NCI-H187 treated with DMSO at 0.1 percent for 48 hours (cell line): ENCODE results near the gene CPNE7.
"Not testable (repeated sequence)": the region's sequence is repeated elsewhere in the genome, so short reads cannot be mapped to it uniquely, and the experiment has no call there.

ENCODE experiments used
- DNase-seq: peaks from one replicate; lab custom pipeline; 2025; lab: John Stamatoyannopoulos, UW

Gene CPNE7

DNA sequence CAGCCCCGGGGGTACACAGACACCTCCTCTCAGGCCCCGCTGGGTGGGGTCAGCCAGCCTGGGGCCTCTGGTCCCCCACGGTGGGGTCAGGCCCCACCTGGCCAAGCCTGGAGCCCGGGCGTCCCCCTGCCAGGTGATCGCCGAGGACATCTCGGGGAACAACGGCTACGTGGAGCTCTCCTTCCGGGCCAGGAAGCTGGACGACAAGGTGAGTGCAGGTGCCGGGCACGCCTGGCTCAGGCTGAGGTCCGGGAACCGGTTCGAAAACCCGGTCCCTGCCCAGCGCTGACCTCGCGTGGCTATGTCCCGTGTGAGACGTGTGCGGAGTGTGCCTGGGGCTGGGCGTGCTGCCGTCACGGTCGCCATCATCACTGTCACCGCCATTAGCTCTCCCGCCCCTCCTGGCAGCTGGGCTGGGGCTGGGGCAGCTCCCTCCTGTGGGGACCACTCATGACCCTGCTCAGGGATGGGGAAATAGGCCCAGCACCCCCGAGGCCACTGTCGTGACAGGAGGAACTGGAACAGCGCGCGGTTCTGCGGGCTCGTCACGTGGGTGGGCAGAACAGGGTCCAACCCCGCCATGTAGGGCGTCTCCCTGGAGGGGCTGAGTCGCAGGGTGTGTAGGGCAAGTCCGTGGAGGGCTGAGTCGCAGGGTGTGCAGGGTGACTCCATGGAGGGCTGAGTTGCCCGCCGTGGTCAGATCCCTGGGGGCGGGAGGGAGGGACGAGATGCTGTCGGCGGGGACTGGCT, 8.5 kb downstream of the CPNE7 start:
- no peak for DNase-seq

DNA sequence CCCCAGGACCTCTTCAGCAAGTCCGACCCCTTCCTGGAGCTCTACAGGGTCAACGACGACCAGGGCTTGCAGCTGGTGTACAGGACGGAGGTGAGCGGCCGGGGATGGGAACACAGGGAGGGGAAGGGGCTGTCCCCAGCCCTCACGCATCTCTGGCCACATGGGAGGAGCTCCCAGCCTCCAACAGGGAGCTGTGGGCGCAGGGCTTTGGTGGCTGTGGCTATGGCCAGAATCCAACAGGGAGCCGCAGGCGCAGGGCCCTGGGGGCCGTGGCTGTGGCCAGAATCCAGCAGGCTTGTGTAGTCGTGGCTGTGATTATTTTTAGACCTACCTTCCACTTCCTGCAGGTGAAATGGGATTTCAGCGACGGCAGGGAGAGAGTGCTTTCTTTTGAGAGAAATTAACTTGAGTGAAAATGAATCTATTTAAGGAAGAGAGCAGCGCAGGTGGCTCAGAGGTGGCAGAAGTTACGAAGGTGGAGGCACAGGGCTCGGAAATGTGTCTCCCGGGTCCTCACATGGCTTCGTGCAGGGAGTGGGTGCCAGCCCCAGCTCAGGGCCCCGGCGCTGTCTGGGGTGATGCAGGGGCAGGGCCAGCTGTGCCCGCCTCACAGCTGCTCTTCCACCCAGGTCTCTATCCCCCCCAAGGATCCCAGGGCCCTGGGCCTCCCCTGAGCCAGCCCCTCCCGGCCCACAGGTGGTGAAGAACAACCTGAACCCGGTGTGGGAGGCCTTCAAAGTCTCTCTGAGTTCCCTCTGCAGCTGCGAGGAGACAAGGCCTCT, 9.4 kb downstream of the CPNE7 start:
- DNase-seq, result no peak

DNA sequence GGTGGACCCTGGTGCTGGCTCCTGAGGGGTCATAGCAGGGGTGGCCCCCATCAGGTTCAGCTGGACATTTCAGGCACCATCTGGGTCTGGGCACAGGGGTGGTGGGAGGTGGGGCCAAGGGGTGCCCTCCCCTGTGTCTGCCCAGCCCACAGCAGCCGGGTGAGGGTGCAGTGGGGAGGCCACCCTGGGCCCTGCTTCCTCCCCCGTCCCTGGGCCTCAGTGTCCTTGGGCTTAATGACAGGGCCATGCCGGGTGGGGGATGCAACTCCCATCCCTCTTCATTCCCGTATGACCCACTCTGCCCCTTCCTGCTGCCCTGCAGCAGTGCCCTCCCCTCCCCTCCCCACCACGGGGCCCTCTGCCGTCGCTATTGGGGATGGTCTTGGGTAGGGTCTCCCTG, 10.7 kb downstream of the CPNE7 start:
- DNase-seq, result no peak

DNA sequence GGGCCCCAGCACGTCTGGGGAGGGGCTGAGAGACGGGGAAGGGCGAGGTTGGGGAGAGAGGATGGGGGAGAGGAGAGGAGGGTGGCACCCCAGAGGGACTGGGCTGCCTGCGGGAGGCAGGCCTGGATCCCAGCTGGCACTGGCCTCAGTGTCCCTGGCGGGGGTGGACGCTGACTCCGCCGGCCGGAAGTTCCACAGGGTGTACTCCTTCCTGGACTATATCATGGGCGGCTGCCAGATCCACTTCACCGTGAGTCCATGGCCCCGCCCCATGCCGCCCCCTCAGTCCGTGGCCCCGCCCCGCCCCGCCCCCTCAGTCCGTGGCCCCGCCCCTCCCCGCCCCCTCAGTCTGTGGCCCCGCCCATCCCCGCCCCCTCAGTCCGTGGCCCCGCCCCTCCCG, 11.3 kb downstream of the CPNE7 start:
- DNase-seq, result no peak

DNA sequence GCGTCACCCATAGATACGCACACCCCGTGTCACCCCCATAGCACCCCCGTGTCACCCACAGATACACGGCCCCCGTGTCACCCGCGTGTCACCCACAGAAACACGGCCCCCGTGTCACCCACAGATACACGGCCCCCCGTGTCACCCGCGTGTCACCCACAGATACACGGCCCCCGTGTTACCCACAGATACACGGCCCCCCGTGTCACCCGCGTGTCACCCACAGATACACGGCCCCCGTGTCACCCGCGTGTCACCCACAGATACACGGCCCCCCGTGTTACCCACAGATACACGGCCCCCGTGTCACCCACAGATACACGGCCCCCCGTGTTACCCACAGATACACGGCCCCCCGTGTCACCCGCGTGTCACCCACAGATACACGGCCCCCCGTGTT, 12.1 kb downstream of the CPNE7 start:
- DNase-seq, result not testable (repeated sequence)

DNA sequence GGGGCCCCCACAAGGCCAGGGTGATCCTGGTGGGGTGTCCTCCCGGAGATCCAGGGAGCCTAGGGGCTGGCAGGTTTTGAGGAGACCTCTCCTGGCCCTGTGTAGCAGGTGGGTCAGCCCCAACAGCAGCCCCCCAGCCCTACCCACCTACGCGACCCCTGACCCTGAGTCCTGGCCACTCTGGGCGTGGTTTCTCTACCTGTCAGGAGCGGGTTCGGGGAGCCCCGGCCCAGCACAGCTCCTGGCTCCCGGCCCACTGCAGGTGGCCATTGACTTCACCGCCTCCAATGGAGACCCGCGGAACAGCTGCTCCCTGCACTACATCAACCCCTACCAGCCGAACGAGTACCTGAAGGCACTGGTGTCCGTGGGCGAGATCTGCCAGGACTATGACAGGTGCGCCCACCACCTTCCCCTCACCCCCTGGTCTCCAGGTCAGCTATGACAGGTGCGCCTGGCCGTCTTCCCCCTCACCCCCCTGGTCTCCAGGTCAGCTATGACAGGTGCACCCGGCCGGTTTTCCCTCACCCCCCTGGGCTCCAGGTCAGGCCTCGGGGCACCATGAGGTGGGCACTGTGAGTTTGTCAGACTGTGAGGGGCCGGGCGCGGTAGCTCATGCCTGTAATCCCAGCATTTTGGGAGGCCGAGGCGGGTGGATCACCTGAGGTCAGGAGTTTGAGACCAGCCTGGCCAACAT, 13.0 kb downstream of the CPNE7 start:
- no peak for DNase-seq

DNA sequence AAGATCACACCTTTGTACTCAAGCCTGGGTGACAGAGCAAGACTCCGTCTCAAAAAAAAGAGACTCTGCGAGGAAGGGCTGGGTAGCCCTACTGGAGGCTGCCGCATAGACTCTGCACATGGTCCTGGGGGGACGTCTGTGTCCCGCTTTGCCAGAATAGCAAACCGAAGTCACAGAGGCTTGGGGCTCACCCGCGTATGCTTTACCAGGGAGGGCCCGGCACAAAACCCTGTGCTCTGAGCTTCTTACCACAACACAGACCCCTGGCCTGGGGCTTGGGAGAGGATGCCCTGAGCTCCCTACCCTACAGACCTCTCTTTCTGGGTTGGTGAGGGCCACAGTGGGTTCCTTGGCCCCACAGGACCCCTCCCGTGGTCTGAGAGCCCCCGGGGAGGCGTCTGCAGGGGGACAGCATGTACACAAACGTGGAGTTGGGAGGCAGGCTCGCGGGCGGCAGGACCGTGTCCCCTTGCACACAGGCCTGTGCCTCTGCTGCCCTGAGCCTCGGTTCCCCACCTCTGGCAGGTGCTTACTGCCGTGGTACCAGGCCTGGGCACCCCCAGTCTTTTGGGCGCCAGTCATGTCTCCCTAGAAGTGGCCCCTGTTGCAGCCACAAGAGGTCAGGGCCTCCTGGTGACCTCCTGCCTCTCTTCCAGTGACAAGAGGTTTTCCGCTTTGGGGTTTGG, 13.8 kb downstream of the CPNE7 start:
- DNase-seq, result no peak

DNA sequence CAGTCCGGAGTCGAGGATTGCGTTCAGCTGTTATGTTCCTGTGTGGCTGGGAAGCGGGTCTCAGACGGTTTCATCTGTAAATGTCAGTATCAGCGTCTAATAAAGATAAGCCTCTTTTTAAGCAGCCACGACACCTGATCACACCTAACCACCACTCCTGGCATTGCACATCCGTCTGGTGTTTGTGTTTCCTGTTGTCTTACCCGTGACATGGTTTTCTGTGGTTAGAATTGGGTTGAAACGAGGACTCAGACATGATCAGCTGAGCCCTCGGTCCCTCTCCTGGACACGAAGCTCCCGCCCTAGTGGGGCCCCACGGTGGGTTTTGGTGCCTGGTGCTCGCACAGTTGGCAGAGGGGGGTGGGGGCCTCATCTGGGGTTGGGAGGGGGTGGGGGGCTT, 18.3 kb downstream of the CPNE7 start:
- no peak for DNase-seq

DNA sequence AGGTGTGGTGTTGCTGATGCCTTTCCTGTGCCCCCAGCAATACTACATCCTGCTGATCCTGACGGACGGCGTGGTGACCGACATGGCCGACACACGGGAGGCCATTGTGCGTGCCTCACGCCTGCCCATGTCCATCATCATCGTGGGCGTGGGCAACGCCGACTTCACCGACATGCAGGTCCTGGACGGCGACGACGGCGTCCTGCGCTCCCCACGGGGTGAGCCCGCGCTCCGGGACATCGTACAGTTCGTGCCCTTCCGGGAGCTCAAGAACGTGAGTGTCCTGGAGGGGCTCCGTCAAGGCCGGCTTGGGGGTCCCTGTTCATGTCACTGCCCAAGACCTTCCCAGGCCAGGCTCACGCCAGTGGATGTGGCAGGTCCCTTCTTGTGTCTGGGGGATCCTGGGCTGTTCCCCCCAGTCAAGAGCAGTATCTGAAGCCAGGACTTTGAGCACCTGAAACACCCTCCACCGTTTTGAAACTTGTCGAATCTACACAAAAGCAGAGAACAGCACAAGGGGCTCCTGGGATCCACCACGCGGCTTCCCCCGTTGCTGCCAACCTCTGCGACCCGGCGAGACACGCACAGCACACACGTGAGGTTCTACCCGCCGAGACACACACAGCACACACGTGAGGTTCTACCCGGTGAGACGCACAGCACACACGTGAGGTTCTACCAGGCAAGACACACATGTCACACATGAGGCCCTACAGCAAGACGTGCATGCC, 19.9 kb downstream of the CPNE7 start:
- no peak for DNase-seq

DNA sequence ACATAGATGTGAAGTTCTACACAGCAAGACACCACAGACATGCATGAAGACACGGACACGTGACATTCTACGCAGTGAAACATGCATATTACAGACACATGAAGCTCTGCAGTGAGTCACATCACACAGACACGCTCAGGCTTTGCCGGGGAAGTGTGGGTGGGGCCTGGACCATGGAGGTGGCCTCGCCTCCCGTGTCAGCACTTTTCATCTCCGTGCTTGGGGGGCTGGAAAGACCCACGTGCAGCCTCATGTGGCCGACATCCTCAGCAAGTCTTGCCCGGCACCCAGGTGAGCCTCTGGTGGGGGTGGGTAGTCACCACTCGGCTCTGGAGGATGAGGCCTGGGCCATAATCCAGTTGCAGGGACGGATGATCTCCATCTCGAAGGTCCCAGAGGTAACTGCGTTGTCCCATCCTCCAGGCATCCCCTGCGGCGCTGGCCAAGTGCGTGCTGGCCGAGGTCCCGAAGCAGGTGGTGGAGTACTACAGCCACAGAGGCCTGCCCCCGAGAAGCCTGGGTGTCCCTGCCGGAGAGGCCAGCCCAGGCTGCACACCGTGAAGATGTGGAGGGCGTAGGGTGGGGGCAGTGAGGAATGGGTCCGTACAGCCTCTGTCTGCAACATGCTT, 20.6 kb downstream of the CPNE7 start:
- DNase-seq, result no peak

DNA sequence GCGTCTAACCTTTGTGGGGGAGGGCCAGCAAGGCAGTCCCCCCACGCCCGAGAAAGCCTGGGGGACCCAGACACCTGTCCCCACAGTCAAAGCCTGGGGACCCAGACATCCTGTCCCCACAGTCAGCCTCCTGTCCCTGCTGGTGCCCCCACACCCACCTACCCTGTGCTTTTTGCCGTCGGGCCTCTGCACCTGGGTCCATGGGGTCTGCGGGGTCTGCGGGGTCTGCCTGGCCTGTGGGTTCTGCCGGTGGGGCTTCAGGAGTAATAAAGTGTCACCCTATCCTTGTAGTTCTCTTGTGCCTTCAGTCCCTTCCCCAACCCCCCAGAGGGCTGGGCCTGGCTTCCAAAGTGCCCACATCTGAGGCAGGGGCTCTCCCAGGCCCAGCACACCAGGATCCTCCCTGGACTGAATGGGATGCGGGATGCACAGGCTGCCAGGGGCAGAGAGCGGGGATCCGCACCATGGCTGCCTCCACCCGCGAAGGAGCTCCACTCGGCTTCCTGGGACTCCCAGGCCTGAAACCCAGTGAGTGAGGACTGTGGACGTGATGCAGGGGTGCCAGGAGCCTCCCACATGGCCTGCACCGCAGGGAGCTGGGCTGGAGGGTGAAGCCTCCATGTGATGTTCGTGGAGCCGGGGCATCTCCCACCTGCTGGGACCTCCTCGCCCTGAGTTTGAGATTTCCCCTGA, 21.5 kb downstream of the CPNE7 start:
- DNase-seq, result no peak

DNA sequence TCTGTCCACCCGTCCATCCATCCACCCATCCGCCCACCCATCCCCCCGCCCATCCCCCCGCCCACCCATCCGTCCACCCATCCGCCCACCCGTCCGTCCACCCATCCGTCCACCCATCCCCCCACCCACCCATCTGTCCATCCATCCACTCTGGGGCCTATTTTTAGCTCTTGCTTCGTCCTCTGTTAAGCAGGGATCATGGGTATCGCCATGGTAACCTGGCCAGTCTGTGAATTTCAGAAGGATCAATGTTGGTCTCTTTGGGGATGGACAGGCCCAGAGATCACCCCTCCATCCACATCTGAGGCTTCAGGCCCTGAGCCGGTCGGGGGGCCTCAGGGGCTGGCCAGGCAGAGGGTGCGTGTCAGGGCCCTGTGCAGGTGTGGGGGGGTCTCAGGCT, 22.6 kb downstream of the CPNE7 start:
- no peak for DNase-seq

DNA sequence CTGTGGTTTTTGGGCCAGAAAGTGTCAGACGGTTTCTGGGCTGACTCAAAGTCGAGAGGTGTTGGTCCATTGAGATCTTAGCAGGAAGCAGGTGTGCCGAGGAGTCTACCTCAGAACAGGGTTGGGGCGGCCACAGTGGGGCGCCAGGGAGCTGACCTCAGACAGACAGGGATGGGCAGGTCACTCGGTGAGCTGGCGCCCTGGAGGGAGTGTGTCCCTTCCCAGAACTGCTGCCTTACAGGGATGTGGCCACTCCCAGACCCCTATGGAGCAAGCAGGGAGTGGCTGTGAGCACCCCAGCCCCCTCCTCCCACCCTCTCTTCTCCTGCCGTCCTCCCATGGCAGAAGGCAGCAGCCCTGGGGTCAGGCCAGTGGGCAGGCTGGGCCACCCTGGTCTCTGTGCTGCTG, 23.9 kb downstream of the CPNE7 start:
- DNase-seq, result no peak

DNA sequence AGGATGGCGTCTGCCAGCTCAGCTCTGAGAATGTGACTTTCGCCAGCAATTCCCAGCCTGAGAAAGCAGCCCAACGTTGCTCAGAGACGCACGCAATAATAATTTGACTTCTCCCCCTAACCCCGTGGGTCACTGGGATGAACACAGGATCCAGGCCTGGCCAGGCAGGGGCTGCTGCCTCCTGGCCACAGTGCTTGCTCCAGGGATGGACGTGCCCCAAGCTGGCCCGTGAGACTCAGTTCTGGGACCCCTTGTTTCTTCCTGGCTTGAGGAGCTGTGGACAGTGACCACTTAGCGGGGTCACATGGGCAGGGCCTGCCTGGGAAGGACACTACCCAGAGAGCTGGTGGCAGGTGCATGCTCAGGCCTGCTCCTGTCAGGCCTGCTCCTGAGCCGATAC, 24.3 kb downstream of the CPNE7 start:
- DNase-seq, result no peak

DNA sequence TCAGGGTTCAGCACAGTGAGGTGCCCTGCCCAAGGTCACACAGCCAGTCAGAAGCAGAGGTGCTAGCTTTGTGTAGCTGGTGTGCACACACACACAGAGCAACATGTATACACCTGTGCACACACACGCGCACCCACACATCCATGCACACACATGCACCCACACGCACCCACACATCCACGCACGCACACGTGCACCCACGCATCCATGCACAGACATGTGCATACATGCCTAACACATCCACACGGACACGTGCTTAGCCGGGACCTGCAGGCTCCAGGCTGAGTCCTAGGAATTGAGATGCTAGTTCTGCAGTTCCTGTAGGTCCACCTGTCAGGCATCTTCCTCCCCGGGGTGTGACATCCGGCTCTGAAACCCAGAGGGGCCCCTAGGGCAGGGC, 24.9 kb downstream of the CPNE7 start:
- no peak for DNase-seq

DNA sequence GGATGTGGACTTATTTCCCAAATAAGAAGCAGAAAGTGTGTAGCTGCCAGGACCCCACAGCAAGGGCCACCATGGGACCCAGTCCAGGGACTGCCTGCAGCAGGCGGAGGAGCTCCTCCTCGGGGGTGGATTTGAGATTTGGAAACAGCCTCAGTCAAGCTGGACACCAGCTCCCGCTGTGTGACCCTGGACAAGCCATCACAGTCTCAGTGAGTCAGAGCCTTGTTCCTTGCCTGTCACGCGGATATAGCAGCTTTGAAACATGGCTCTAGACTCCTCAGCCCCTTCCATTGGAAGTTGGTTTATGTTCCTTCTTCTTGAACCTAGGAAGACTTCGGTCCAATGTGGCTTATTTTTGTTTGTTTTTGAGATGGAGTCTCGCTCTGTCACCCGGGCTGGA, 25.4 kb downstream of the CPNE7 start:
- no peak for DNase-seq

DNA sequence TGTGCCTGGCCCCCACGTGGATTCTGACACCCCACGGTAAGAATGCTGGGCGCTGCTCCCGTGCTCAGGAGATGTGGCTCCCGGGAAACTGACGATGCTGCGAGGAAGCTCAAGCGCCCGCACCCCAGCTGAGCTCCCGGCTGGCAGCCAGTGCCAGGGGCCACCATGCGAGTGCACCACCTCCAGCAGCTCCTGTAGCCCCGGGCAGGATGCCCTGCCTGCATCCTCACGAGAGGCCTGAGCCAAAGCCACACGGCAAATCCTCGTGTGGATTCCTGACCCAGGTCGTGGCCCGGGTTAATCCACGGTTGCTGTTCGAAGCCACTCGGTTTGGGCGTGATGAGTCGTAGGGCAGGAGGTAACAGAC, 26.3 kb downstream of the CPNE7 start:
- no peak for DNase-seq

DNA sequence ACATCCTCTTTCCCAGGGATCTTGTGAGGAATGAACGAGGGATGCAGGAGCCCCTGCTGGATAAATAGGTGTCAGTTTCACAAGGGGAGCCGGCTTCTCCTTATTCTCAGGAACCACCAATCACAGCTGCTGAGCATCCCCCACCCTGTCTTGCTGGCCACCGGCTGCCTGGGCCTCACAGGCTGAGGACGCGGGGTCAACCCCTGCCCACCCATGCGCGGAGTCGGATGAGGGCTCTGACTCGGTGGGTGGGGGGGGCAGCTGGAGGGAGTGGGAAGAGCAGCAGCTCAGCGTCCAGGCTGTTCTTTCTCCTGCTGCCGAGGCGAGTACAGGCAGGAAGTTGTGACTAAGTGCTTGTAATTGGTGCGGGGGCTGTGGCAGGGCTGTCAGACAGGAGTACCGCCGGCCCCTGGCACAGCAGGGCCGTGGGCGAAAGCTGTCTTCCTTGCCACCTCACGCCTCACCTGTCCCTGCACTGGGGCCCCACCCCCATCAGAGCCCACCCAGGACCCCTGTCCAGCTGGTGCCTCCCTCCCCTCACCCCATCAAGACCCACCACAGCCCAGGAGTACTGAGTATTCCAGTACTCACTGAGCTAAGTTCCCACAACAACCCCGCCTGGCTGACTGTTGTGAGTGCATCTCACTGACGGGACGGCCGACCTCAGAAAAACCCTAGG, 26.9 kb downstream of the CPNE7 start:
- no peak for DNase-seq

DNA sequence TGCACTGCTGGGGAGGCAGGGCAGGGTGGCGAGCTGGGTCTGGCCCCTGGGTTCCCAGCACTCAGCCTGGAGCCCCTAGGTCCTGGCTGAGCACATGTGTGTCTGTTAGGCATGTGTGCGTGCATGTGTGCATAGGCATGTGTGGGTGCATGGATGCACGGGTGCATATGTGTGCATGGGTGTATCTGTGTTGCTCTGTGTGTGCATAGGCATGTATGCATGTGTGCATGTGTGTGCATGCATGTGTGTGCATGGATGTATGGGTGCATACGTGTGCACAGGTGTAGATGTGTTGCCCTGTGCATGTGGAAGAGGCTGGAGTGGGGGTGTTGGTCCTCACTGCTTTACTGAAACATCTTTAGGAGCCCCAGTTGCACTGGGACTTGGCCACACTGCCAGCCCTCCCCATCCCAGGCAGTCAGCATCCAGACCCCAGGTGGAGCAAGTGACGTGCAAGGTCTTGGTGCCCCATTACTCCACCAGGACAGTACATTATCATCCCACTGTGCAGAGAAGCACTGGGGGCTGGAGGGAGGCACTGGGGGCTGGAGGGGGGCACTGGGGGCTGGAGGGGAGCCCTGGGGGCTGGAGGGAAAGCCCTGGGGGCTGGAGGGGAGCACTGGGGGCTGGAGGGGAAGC, 27.5 kb downstream of the CPNE7 start:
- DNase-seq, result no peak

DNA sequence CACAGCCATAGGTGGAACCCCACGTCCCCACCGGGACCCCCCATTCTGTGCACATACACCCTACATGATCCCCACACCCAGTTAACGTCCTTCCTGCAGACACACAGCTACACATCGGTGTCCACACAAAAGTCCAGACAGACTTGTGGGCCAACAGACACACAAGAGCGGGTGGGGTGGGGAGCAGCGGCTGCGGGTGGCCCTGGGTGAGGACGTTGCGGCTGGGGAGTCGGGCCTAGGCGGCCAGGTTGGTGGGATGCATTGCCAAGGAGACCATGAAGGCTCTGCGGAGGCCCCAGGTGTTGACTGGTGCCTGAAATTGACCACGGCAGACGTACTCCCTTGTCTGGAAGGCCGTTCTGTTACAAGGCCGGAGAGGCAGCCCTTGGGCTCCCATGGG, 29.2 kb downstream of the CPNE7 start:
- DNase-seq, result no peak
